VCaP (cell line): ENCODE measurements around the gene RAB11B.
"Not testable (repeated sequence)": the region's sequence is repeated elsewhere in the genome, so short reads cannot be mapped to it uniquely, and the experiment has no call there.

Experiments
- H3K27ac ChIP-seq: fragments of 450-650 bp; 2 replicates; pipeline ENCODE4 v1.5.1; 2017
- TF ChIP-seq, protein P1 (sequence below): fragments of 450-650 bp; conservative IDR thresholded peaks from 2 replicates; pipeline ENCODE4 v1.5.1; 2017; ENCODE audit warnings: mild to moderate bottlenecking, moderate library complexity

RAB11B gene

DNA sequence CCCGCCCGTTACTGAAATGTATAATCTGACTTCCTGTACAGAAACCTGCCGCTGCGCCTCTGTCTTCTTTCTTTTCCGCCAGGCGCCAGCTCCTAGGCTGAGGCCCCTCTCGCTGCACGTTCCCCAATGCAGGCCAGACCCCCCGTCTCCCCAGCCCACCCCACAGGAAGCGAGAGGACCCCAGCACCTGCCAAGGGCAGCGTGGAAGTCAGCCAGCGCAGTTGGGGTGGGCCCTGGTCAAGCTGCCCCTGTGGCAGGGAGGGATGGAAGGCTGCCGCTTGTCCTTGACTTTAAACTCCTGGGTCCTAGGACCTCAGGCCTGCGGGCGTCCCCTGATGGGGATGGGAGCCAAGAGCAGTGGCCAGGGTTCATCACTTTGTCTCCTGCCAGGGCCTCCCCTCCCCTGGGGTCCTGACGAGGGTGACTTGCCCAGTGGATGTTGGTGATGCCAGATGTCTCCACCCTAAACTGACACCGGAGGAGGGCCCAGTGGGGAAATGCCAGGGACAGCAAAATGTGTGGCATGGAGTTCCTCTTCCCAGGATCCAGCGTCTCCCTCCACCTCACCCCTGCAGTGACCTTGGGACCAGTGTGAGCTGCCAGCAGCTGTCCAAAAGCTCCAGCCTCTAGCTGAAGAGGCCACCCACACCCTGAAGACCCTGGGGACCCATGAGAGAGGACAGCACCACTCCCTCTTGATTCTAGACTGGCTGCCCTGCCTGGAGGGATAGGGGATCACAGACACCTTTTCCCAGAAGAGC, 14.4 kb downstream of the RAB11B start:
- no peak overlapping the region for H3K27ac ChIP-seq
- TF ChIP-seq, protein P1, sequence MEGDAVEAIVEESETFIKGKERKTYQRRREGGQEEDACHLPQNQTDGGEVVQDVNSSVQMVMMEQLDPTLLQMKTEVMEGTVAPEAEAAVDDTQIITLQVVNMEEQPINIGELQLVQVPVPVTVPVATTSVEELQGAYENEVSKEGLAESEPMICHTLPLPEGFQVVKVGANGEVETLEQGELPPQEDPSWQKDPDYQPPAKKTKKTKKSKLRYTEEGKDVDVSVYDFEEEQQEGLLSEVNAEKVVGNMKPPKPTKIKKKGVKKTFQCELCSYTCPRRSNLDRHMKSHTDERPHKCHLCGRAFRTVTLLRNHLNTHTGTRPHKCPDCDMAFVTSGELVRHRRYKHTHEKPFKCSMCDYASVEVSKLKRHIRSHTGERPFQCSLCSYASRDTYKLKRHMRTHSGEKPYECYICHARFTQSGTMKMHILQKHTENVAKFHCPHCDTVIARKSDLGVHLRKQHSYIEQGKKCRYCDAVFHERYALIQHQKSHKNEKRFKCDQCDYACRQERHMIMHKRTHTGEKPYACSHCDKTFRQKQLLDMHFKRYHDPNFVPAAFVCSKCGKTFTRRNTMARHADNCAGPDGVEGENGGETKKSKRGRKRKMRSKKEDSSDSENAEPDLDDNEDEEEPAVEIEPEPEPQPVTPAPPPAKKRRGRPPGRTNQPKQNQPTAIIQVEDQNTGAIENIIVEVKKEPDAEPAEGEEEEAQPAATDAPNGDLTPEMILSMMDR, result no peak

GRCh38 chr19:8410718-8411117, 20.6 kb downstream of the RAB11B start:
- not testable (repeated sequence) for H3K27ac ChIP-seq

GRCh38 chr19:8412783-8413628, 22.8 kb downstream of the RAB11B start, which contains the start of gene MARCHF2:
MARCHF2 (plus strand) TSS chr19:8413305; CDS start chr19:8421841, 8,536 bp downstream.
- peak within 1 kb of the TSS; percentile 46; the same call in 1 of the 2 replicates for H3K27ac ChIP-seq
- TF ChIP-seq, protein P1, result peak; percentile 79

GRCh38 chr19:8413629-8413995, 23.5 kb downstream of the RAB11B start:
- peak overlapping the region; percentile 46; the same call in 1 of the 2 replicates for H3K27ac ChIP-seq
- TF ChIP-seq, protein P1, result no peak

DNA sequence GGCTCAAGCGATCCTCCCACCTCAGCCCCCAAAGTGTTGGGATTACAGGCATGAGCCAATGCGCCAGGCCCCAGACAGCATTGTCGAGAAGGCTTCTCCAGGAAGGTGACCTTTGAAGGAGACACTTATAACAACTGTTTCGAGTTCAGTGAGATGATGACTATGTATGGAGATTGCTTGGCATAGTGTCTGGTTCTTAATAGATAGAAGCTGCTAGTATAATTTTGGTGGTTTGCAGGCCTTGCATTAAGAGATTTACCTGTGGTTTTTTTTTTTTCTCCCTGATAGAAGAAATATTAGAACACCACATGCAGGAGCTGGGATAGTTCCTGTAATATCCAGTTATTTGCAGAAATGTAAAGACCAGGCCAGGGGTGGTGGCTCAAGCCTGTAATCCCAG, 26.6 kb downstream of the RAB11B start:
- TF ChIP-seq, protein P1, result no peak
- no peak overlapping the region for H3K27ac ChIP-seq

- TF ChIP-seq, protein P1, result no peak
- peak overlapping the region; percentile 27; the same call in 1 of the 2 replicates for H3K27ac ChIP-seq
Observed at GRCh38 chr19:8421484-8422461, 31.6 kb downstream of the RAB11B start.

DNA sequence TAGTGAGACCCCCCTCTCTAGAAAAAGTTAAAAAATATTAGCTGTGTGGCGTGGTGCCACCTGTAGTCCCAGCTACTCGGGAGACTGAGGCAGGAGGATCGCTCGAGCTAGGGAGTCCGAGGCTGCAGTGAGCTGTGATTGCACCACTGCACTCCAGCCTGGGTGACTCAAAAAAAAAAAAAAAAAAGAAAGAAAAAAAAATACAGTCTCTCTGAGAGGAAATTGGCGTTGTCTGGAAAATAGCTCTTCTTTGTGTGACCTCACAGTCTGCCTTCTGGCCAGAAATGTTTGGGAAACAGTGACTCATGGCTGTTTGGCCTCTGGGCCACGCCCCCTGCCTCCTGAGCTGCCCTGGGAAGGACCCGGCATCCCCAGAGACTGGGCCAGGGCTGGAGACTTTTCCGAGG, 33.7 kb downstream of the RAB11B start:
- TF ChIP-seq, protein P1, result no peak
- no peak overlapping the region for H3K27ac ChIP-seq

GRCh38 chr19:8425331-8425730, 35.2 kb downstream of the RAB11B start:
- not testable (repeated sequence) for H3K27ac ChIP-seq
